ENCODE results near the gene DAB2.

Gene DAB2

GRCh38 chr5:39381376-39381775 lies 43.4 kb downstream of the DAB2 start:
- DNase-seq (ENCODE audit: low spot score): no peak

- DNase-seq (ENCODE audit: low spot score): peak; percentile 48
Measured at GRCh38 chr5:39379693-39380092, 45.1 kb downstream of the DAB2 start.

- DNase-seq (ENCODE audit: low spot score): no peak
Measured at GRCh38 chr5:39377613-39378012, 47.2 kb downstream of the DAB2 start.

- peak; percentile 74 for DNase-seq (ENCODE audit: low spot score)
Measured at GRCh38 chr5:39376293-39376714, 48.5 kb downstream of the DAB2 start.

- no peak for DNase-seq (ENCODE audit: low spot score)
Measured at GRCh38 chr5:39373791-39374190, 51.0 kb downstream of the DAB2 start.

GRCh38 chr5:39371367-39371635 lies 53.5 kb downstream of the DAB2 start:
- DNase-seq (ENCODE audit: low spot score): no peak

GRCh38 chr5:39370555-39371366 lies 54.0 kb downstream of the DAB2 start:
- no peak for DNase-seq (ENCODE audit: low spot score)

- no peak for DNase-seq (ENCODE audit: low spot score)
Measured at GRCh38 chr5:39369123-39369815, 55.5 kb downstream of the DAB2 start.

- no peak for DNase-seq (ENCODE audit: low spot score)
Measured at GRCh38 chr5:39368116-39368515, 56.7 kb downstream of the DAB2 start.

GRCh38 chr5:39367711-39368110 lies 57.1 kb downstream of the DAB2 start:
- DNase-seq (ENCODE audit: low spot score): no peak

- DNase-seq (ENCODE audit: low spot score): no peak
Measured at GRCh38 chr5:39364367-39364766, 60.4 kb downstream of the DAB2 start, which contains the start of gene C9. Gene C9, minus strand, starts transcription at chr5:39364495. Its CDS starts 31 bp downstream, at chr5:39364464.

GRCh38 chr5:39363217-39363616 lies 61.6 kb downstream of the DAB2 start:
- no peak for DNase-seq (ENCODE audit: low spot score)

- no peak for DNase-seq (ENCODE audit: low spot score)
Measured at GRCh38 chr5:39362646-39363045, 62.1 kb downstream of the DAB2 start.

GRCh38 chr5:39361306-39361705 lies 63.5 kb downstream of the DAB2 start:
- no peak for DNase-seq (ENCODE audit: low spot score)

- DNase-seq (ENCODE audit: low spot score): no peak
Measured at GRCh38 chr5:39360471-39361111, 64.2 kb downstream of the DAB2 start.

GRCh38 chr5:39356263-39356662 lies 68.5 kb downstream of the DAB2 start:
- DNase-seq (ENCODE audit: low spot score): no peak

GRCh38 chr5:39355324-39355723 lies 69.5 kb downstream of the DAB2 start:
- DNase-seq (ENCODE audit: low spot score): no peak

GRCh38 chr5:39353717-39354399 lies 70.9 kb downstream of the DAB2 start:
- no peak for DNase-seq (ENCODE audit: low spot score)

- DNase-seq (ENCODE audit: low spot score): peak; percentile 28
Measured at GRCh38 chr5:39352951-39353350, 71.8 kb downstream of the DAB2 start.

- DNase-seq (ENCODE audit: low spot score): no peak
Measured at GRCh38 chr5:39352170-39352569, 72.6 kb downstream of the DAB2 start.

GRCh38 chr5:39349484-39349883 lies 75.3 kb downstream of the DAB2 start:
- no peak for DNase-seq (ENCODE audit: low spot score)

GRCh38 chr5:39342460-39342859 lies 82.3 kb downstream of the DAB2 start:
- no peak for DNase-seq (ENCODE audit: low spot score)

GRCh38 chr5:39341896-39342295 lies 82.9 kb downstream of the DAB2 start:
- DNase-seq (ENCODE audit: low spot score): peak; percentile 19
